Neural cell (in vitro differentiated cells): ENCODE data around the gene NR5A2. TPM values are rescaled to one million over a fixed set of nuclear protein-coding genes. Genes with fewer than 3 reads are reported as not detected.

Source experiments
- H2AFZ ChIP-seq: fragments of 200-600, 300-800 bp; sonication (generic), shearing (Covaris generic); 2 replicates; pipeline ENCODE4 v1.6.0; 2014; ENCODE audit warnings: low read depth, mild to moderate bottlenecking, antibody characterized with exemption, low read length, moderate library complexity
- H3F3A ChIP-seq: fragments of 200-600 bp; shearing (Covaris generic); 2 replicates; pipeline ENCODE4 v1.6.1; 2016; ENCODE audit warnings: mild to moderate bottlenecking, moderate library complexity, mixed read lengths, antibody characterized with exemption, low read length; ENCODE audit not compliant: insufficient read depth, poor library complexity, severe bottlenecking
- H3K27ac ChIP-seq: fragments of 200-600, 300-800 bp; sonication (generic), shearing (Covaris generic); 2 replicates; pipeline ENCODE4 v1.5.1; 2014; ENCODE audit warnings: mild to moderate bottlenecking, low read length, moderate library complexity
- H3K27me3 ChIP-seq: fragments of 300-800, 200-600 bp; sonication (generic), shearing (Covaris generic); 2 replicates; pipeline ENCODE4 v1.6.0; 2014; ENCODE audit warnings: mild to moderate bottlenecking, low read depth, low read length, moderate library complexity; ENCODE audit not compliant: insufficient read depth
- H3K36me3 ChIP-seq: fragments of 300-800, 200-600 bp; sonication (generic), shearing (Covaris generic); 2 replicates; pipeline ENCODE4 v1.5.1; 2014; ENCODE audit warnings: mild to moderate bottlenecking, antibody characterized with exemption, low read length, moderate library complexity; ENCODE audit not compliant: insufficient read depth
- H3K4me2 ChIP-seq: fragments of 300-800, 200-600 bp; sonication (generic), shearing (Covaris generic); 2 replicates; pipeline ENCODE4 v1.6.0; 2014; ENCODE audit warnings: mild to moderate bottlenecking, low read length
- H3K4me3 ChIP-seq: fragments of 300-800, 200-600 bp; sonication (generic), shearing (Covaris generic); 2 replicates; pipeline ENCODE4 v1.5.1; 2014; ENCODE audit warnings: mild to moderate bottlenecking, low read length, moderate library complexity
- H3K79me2 ChIP-seq: fragments of 200-600 bp; shearing (Covaris generic); replicated peaks from 2 replicates; pipeline ENCODE4 v1.6.0; 2014; ENCODE audit warnings: mild to moderate bottlenecking, low read length, moderate library complexity; ENCODE audit not compliant: insufficient read depth
- H3K9ac ChIP-seq: fragments of 300-800, 200-600 bp; sonication (generic), shearing (Covaris generic); 2 replicates; pipeline ENCODE4 v1.6.1; 2016; ENCODE audit warnings: mild to moderate bottlenecking, low read length, mixed read lengths
- H3K9me2 ChIP-seq: fragments of 200-600 bp; shearing (Covaris generic); 2 replicates; pipeline ENCODE4 v1.6.1; 2016; ENCODE audit warnings: mild to moderate bottlenecking, low read length, mixed read lengths; ENCODE audit not compliant: insufficient read depth
- H3K9me3 ChIP-seq: fragments of 200-600, 300-800 bp; sonication (generic), shearing (Covaris generic); 2 replicates; pipeline ENCODE4 v1.6.1; 2016; ENCODE audit warnings: mild to moderate bottlenecking, mixed run types, low read length, moderate library complexity, mixed read lengths
- H4K20me1 ChIP-seq: fragments of 200-600 bp; shearing (Covaris generic); 2 replicates; pipeline ENCODE4 v1.6.1; 2016; ENCODE audit warnings: mild to moderate bottlenecking, mixed run types; ENCODE audit not compliant: insufficient read depth
- EP300 ChIP-seq: fragments of 450-650 bp; conservative IDR thresholded peaks from 2 replicates; pipeline ENCODE4 v1.6.1; 2014; ENCODE audit warnings: antibody characterized with exemption, mild to moderate bottlenecking, moderate library complexity; ENCODE audit not compliant: poor library complexity, severe bottlenecking
- EZH2 ChIP-seq: fragments of 200-600, 300-800 bp; shearing (Covaris generic), sonication (generic); IDR thresholded peaks from 2 replicates; pipeline ENCODE4 v1.6.1; 2014; ENCODE audit warnings: antibody characterized with exemption, low read length, borderline replicate concordance, mild to moderate bottlenecking; ENCODE audit not compliant: insufficient read depth, poor library complexity, severe bottlenecking
- MXI1 ChIP-seq: fragments of 450-650 bp; conservative IDR thresholded peaks from 2 replicates; pipeline ENCODE4 v1.6.1; 2014; ENCODE audit warnings: antibody characterized with exemption, mild to moderate bottlenecking; ENCODE audit not compliant: poor library complexity, severe bottlenecking
- POLR2AphosphoS5 ChIP-seq: IDR thresholded peaks from 2 replicates; pipeline ENCODE4 v1.6.1; 2012
- RAD21 ChIP-seq: fragments of 450-650 bp; conservative IDR thresholded peaks from 2 replicates; pipeline ENCODE4 v1.6.1; 2014; ENCODE audit warnings: antibody characterized with exemption, mild to moderate bottlenecking, moderate library complexity
- SMC3 ChIP-seq: fragments of 450-650 bp; conservative IDR thresholded peaks from 2 replicates; pipeline ENCODE4 v1.6.1; 2014; ENCODE audit warnings: antibody characterized with exemption, mild to moderate bottlenecking, moderate library complexity; ENCODE audit not compliant: poor library complexity
- TAF1 ChIP-seq: IDR thresholded peaks from 2 replicates; pipeline ENCODE4 v1.6.1; 2012; ENCODE audit warnings: low read depth
- polyA plus RNA-seq: library from polyadenylated mRNA; depleted of rRNA; stranded (reverse); fragments of >200 nt; gene quantifications from 2 replicates; pipeline ENCODE4 v1.2.3, GENCODE V29; 2014
- TF ChIP-seq, protein P1 (sequence below): IDR thresholded peaks from 2 replicates; pipeline ENCODE4 v1.6.1; 2012; ENCODE audit warnings: borderline replicate concordance
- TF ChIP-seq, protein P2 (sequence below): fragments of 450-650 bp; IDR thresholded peaks from 2 replicates; pipeline ENCODE4 v1.5.1; 2014; ENCODE audit warnings: antibody characterized with exemption, mild to moderate bottlenecking, moderate library complexity; ENCODE audit not compliant: poor library complexity, severe bottlenecking

Gene NR5A2
- polyA plus RNA-seq, 1 donor from 2014 or later = not detected

DNA sequence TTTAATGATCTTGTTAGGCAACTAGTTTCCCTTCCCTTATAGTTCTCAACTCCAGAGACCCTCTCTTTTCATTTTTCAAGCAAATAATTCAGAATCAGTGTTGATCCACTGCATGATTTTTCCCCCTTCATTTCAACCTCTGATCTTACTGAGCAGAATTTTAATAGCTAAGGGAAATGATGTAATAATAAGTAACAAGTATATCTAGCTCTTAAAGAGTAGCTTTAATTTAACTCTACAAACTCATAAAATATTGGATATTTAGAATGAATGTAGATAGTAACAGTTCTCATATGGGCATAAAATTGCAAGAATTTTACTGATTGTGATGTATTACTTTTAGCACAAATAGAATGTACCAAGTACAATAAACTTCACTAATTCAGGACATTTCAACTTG lies 130.2 kb downstream of the NR5A2 start:
- H3K79me2 ChIP-seq = no peaks in the 10 kb centered on the region
- H3K9me2 ChIP-seq = no peaks in the 10 kb centered on the region
- H3K4me2 ChIP-seq = no peak overlapping the region
- no peak overlapping the region for H3K27ac ChIP-seq
- no peak overlapping the region for H2AFZ ChIP-seq
- TF ChIP-seq RAD21 (no peak), EP300 (no peak), TAF1 (no peak), EZH2 (no peak), POLR2AphosphoS5 (no peak), SMC3 (no peak), MXI1 (no peak)
- TF ChIP-seq, protein P1, sequence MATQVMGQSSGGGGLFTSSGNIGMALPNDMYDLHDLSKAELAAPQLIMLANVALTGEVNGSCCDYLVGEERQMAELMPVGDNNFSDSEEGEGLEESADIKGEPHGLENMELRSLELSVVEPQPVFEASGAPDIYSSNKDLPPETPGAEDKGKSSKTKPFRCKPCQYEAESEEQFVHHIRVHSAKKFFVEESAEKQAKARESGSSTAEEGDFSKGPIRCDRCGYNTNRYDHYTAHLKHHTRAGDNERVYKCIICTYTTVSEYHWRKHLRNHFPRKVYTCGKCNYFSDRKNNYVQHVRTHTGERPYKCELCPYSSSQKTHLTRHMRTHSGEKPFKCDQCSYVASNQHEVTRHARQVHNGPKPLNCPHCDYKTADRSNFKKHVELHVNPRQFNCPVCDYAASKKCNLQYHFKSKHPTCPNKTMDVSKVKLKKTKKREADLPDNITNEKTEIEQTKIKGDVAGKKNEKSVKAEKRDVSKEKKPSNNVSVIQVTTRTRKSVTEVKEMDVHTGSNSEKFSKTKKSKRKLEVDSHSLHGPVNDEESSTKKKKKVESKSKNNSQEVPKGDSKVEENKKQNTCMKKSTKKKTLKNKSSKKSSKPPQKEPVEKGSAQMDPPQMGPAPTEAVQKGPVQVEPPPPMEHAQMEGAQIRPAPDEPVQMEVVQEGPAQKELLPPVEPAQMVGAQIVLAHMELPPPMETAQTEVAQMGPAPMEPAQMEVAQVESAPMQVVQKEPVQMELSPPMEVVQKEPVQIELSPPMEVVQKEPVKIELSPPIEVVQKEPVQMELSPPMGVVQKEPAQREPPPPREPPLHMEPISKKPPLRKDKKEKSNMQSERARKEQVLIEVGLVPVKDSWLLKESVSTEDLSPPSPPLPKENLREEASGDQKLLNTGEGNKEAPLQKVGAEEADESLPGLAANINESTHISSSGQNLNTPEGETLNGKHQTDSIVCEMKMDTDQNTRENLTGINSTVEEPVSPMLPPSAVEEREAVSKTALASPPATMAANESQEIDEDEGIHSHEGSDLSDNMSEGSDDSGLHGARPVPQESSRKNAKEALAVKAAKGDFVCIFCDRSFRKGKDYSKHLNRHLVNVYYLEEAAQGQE = no peak
- TF ChIP-seq, protein P2, sequence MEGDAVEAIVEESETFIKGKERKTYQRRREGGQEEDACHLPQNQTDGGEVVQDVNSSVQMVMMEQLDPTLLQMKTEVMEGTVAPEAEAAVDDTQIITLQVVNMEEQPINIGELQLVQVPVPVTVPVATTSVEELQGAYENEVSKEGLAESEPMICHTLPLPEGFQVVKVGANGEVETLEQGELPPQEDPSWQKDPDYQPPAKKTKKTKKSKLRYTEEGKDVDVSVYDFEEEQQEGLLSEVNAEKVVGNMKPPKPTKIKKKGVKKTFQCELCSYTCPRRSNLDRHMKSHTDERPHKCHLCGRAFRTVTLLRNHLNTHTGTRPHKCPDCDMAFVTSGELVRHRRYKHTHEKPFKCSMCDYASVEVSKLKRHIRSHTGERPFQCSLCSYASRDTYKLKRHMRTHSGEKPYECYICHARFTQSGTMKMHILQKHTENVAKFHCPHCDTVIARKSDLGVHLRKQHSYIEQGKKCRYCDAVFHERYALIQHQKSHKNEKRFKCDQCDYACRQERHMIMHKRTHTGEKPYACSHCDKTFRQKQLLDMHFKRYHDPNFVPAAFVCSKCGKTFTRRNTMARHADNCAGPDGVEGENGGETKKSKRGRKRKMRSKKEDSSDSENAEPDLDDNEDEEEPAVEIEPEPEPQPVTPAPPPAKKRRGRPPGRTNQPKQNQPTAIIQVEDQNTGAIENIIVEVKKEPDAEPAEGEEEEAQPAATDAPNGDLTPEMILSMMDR = no peak
- no peak overlapping the region for H3K9ac ChIP-seq
- H3K36me3 ChIP-seq = no peaks in the 10 kb centered on the region
- no peaks in the 10 kb centered on the region for H4K20me1 ChIP-seq
- H3K27me3 ChIP-seq = no peaks in the 10 kb centered on the region
- H3F3A ChIP-seq = no peaks in the 10 kb centered on the region
- H3K9me3 ChIP-seq = no peaks in the 10 kb centered on the region
- no peak overlapping the region for H3K4me3 ChIP-seq

DNA sequence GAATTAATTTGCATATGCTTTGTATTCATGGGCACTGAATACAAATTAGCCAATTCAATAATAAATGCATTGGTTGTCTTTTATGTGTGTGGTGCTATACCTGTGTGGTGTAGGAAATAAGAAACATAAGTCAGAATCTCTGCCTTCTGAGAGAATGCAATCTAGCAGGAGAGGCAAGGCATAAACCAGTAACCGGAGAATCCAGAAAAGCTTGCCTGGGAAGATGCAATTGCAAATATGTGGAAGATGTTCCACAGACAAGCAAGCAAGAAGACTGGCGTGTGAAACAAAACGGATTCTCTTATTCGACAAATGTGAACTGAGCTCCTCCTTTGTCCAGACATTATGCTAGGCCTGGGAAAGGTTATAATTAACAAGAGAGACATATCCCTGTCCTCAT lies 134.3 kb downstream of the NR5A2 start:
- H3K9me3 ChIP-seq = no peaks in the 10 kb centered on the region
- TF ChIP-seq, protein P1 = no peak
- TF ChIP-seq EP300 (no peak), SMC3 (no peak), MXI1 (no peak), RAD21 (no peak), TAF1 (no peak), EZH2 (no peak), POLR2AphosphoS5 (no peak)
- TF ChIP-seq, protein P2 = no peak
- no peak overlapping the region for H3K9ac ChIP-seq
- no peaks in the 10 kb centered on the region for H4K20me1 ChIP-seq
- no peaks in the 10 kb centered on the region for H3K36me3 ChIP-seq
- no peak overlapping the region for H3K27ac ChIP-seq
- H3K9me2 ChIP-seq = no peaks in the 10 kb centered on the region
- no peaks in the 10 kb centered on the region for H3F3A ChIP-seq
- H3K4me3 ChIP-seq = no peak overlapping the region
- no peaks in the 10 kb centered on the region for H3K27me3 ChIP-seq
- no peak overlapping the region for H2AFZ ChIP-seq
- no peaks in the 10 kb centered on the region for H3K79me2 ChIP-seq
- H3K4me2 ChIP-seq = no peak overlapping the region
